A673 (cell line): ENCODE data around the gene MIDN. TPM values are rescaled to one million over a fixed set of nuclear protein-coding genes. Genes with fewer than 3 reads are reported as not detected.

Experiments
- BruUV-seq: library from RNA; stranded (reverse); fragments of 400-500 nt; replicated peaks from 2 replicates; lab custom pipeline; 2021; lab: Mats Ljungman, UMichigan
- CTCF ChIA-PET: fragments of 300-600 bp; sonication (Branson Sonifier 250); formaldehyde crosslinking; loops from one replicate; lab custom pipeline; 2022; ENCODE audit warnings: antibody characterized with exemption; lab: Charles Lee
- POLR2A ChIA-PET: fragments of 300-600 bp; sonication (Branson Sonifier 250); formaldehyde crosslinking; loops from one replicate; lab custom pipeline; 2022; ENCODE audit warnings: antibody characterized with exemption; ENCODE audit not compliant: low non-redundant PET; lab: Charles Lee
- DNase-seq: peaks from one replicate; pipeline ENCODE4 v3.0.0-alpha.2; 2015; ENCODE audit warnings: low spot score
- H3K27ac ChIP-seq: fragments of 200-600 bp; sonication (generic); 2 replicates; pipeline ENCODE4 v1.5.1; 2016; ENCODE audit warnings: mixed run types, low read depth, mild to moderate bottlenecking, mixed read lengths, antibody characterized with exemption, low read length; ENCODE audit not compliant: poor library complexity, severe bottlenecking
- H3K27me3 ChIP-seq: fragments of 200-600 bp; sonication (generic); replicated peaks from 2 replicates; pipeline ENCODE4 v1.6.1; 2017; ENCODE audit warnings: mixed run types, low read depth, mild to moderate bottlenecking, mixed read lengths, antibody characterized with exemption, low read length; ENCODE audit not compliant: insufficient read depth, poor library complexity
- H3K36me3 ChIP-seq: fragments of 200-600 bp; sonication (generic); 2 replicates; pipeline ENCODE4 v1.6.1; 2016; ENCODE audit warnings: mixed run types, mild to moderate bottlenecking, mixed read lengths, antibody characterized with exemption, low read length; ENCODE audit not compliant: insufficient read depth, poor library complexity, severe bottlenecking
- H3K4me1 ChIP-seq: fragments of 200-600 bp; sonication (generic); 2 replicates; pipeline ENCODE4 v1.6.1; 2017; ENCODE audit warnings: mixed run types, mild to moderate bottlenecking, mixed read lengths, antibody characterized with exemption, low read length; ENCODE audit not compliant: insufficient read depth, poor library complexity, severe bottlenecking
- H3K4me3 ChIP-seq: fragments of 200-600 bp; sonication (generic); 2 replicates; pipeline ENCODE4 v1.5.1; 2016; ENCODE audit warnings: low read depth, mixed run types, mild to moderate bottlenecking, mixed read lengths, low read length; ENCODE audit not compliant: poor library complexity, severe bottlenecking
- H3K9me3 ChIP-seq: fragments of 200-600 bp; sonication (generic); 2 replicates; pipeline ENCODE4 v1.6.1; 2016; ENCODE audit warnings: mixed run types, low read depth, mild to moderate bottlenecking, mixed read lengths, antibody characterized with exemption, low read length; ENCODE audit not compliant: poor library complexity, severe bottlenecking
- CTCF ChIP-seq: fragments of 300-800, 200-600 bp; sonication (generic); conservative IDR thresholded peaks from 2 replicates; pipeline ENCODE4 v1.5.1; 2017; ENCODE audit warnings: low read depth, mild to moderate bottlenecking, antibody characterized with exemption, low read length, moderate library complexity, mixed read lengths
- EZH2 ChIP-seq: fragments of 200-600 bp; sonication (generic); IDR thresholded peaks from 2 replicates; pipeline ENCODE4 v1.6.1; 2017; ENCODE audit warnings: borderline replicate concordance, low read depth, mild to moderate bottlenecking, mixed read lengths, antibody characterized with exemption, low read length; ENCODE audit not compliant: poor library complexity, severe bottlenecking
- intact Hi-C: fragments of 100-400 bp; cut with micrococcal nuclease; formaldehyde crosslinking; loops from one replicate; pipeline ENCODE4 v1.10.0; 2022; ENCODE audit not compliant: unreplicated experiment
- total RNA-seq: library from RNA; stranded (reverse); gene quantifications from 2 replicates; pipeline ENCODE4 v1.2.3, GENCODE V29; 2021

The MIDN gene
- total RNA-seq, 1 experiment from 2014 or later = 169 TPM

DNA sequence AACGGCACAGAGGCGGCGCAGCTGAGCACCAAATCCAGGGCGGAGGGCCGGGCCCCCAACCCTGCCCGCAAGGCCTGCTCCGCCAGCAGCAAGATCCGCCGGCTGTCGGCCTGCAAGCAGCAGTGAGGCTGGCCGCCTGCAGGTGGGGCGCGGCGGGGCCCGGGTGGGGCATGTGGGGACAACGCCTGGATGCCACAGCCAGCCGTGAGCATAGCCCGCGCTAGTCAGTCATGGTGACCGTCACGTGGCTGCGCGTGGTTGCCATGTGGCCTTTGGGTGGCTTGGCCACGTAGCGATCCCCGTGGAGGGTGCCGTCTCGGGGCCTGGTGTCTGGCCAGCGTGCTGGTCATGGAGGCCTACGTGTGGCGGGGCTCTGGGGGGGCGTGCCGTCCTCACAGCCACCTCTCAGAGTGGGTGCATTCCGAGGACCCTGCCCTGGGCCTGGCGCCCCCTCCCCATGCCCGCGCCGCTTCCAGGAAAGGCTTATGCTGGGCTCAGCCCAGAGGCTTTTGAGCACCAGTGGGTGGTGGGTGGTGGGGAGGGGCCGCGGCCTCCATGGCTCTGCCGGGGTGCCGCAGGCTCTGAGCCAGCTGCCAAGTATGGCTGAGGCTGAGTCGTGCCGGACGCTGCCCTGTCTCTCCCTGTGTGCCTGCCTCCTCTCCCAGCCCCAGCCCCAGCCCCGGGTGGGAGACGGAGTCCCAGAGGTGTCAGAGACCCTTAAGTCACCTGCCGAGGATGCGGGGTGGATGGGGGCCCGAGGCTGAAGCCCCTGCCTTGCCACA is 21.7 kb upstream of the MIDN start:
- intact Hi-C loops = no loop called here
- Histone ChIP-seq H3K27ac (no peak overlapping the region), H3K36me3 (peaks cover 22% of the 10 kb centered on the region), H3K4me3 (no peak overlapping the region), H3K9me3 (no peaks in the 10 kb centered on the region), H3K4me1 (no peaks in the 10 kb centered on the region), H3K27me3 (no peaks in the 10 kb centered on the region)
- ChIA-PET CTCF (no interaction called here), POLR2A (no interaction called here)
- no peak for DNase-seq
- no TSS peak for BruUV-seq
- TF ChIP-seq CTCF = no peak
- TF ChIP-seq EZH2 = no peak

DNA sequence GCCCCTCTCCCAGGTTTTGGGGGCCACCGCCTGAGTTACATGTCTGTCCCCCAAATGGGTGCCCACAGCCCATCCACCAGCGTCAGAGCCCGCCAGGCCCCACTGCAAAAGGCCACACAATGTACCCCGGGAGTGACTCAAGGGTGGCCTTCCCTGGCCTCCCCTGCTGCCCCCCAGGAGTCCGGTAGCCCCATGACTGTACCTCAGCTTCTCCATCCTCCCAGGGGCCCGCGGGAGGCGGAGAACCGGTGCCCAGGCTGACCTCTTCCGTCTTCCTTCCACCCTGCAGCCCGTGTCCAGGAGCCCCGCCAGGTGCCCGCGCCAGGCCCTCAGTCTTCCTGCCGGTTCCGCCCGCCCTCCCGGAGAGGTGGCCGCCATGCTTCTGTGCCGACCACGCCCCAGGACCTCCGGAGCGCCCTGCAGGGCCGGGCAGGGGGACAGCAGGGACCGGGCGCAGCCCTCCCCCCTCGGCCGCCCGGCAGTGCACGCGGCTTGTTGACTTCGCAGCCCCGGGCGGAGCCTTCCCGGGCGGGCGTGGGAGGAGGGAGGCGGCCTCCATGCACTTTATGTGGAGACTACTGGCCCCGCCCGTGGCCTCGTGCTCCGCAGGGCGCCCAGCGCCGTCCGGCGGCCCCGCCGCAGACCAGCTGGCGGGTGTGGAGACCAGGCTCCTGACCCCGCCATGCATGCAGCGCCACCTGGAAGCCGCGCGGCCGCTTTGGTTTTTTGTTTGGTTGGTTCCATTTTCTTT is 20.9 kb upstream of the MIDN start:
- Histone ChIP-seq H3K9me3 (no peaks in the 10 kb centered on the region), H3K4me1 (no peaks in the 10 kb centered on the region), H3K27ac (no peak overlapping the region), H3K36me3 (peaks cover 20% of the 10 kb centered on the region), H3K4me3 (no peak overlapping the region), H3K27me3 (no peaks in the 10 kb centered on the region)
- DNase-seq = no peak
- CTCF ChIA-PET = interaction anchor here (0.7 kb wide), 1 partner anchor 57 kb away, joined by 6 read pairs; no protein-coding TSS in a partner anchor
- TF ChIP-seq EZH2 (no peak), CTCF (no peak)
- no TSS peak for BruUV-seq
- intact Hi-C loops = no loop called here
- POLR2A ChIA-PET = no interaction called here

DNA sequence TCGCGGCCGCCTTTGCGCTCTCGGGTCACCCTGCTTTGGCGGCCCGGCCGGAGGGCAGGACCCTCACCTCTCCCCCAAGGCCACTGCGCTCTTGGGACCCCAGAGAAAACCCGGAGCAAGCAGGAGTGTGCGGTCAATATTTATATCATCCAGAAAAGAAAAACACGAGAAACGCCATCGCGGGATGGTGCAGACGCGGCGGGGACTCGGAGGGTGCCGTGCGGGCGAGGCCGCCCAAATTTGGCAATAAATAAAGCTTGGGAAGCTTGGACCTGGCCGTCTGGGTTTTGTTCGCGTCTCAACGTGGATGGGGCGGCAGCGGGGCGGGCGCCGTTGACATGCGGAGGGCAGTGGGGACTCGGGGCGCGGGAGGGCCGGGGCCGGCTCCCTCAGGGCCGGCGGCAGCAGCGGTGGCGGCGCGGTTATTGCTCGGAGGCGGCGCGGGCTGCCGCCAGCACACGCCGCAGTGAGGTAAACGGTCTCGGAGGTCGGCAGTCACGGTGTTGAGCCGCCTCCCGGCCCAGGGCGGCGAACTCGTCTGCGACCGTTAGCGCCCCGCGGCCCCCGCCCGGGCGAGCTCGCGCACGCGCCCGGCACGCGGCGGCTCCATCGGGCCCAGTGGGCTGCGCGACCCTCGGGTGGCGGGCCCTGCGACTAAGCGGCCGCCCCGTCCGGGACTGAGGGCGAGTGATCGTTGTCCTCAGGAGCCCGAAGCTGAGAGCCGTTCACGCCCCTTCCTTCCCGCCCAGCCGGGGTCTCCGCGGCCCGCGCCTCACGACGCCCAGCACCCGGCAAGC is 20.0 kb upstream of the MIDN start:
- TF ChIP-seq CTCF (no peak), EZH2 (no peak)
- ChIA-PET CTCF (interaction anchor here (0.7 kb wide), 1 partner anchor 58 kb away, joined by 6 read pairs; no protein-coding TSS in a partner anchor), POLR2A (no interaction called here)
- Histone ChIP-seq H3K4me3 (no peak overlapping the region), H3K4me1 (no peaks in the 10 kb centered on the region), H3K36me3 (peaks cover 11% of the 10 kb centered on the region), H3K9me3 (no peaks in the 10 kb centered on the region), H3K27me3 (no peaks in the 10 kb centered on the region), H3K27ac (no peak overlapping the region)
- no peak for DNase-seq
- no TSS peak for BruUV-seq
- intact Hi-C loops = no loop called here
